Measurements from ENCODE around the gene RRAS2. TPM values are rescaled to one million over a fixed set of nuclear protein-coding genes. Genes with fewer than 3 reads are reported as not detected.

Gene RRAS2
- total and polyA plus RNA-seq, 2 of the 4 experiments (the other 2 are of a cell fraction) = 85.5 to 106 TPM

DNA sequence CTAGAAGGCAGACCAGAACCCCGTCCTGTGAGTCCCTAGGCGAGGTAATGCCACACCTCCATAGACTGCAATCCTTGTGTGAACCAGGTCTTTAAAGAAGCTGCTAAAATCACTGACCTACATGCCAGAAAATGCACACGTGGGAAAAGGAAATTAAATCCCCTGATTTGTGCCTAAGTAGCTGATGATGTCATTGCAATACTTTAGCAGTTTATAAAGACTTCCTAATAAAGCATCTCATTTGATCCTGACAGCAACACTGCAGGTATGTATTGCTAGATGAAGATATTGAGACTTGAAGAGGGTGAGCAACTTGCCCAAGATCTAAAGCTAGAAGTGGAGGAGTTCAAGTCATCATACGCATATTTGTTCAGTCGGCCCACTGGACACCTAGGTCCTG is 107.2 kb downstream of the RRAS2 start:
- dilution Hi-C loops (cut with HindIII; ENCODE audit: low sequenced_read_pairs, unreplicated experiment) = no loop called here
- no TSS peak for BruUV-seq (replicated peaks)

More for the DNA sequence above, 107.2 kb downstream of the RRAS2 start:
- no peaks in the 10 kb centered on the region for H3K9me1 ChIP-seq (ENCODE audit: insufficient read depth, low read length)
- H3K9me3 ChIP-seq (ENCODE audit: control insufficient read depth, insufficient read depth, low read length) = no peaks in the 10 kb centered on the region
- no peak overlapping the region for H2BK20ac ChIP-seq (ENCODE audit: low read depth, low read length)
- H4K8ac ChIP-seq (ENCODE audit: low read depth in 2 of 2, low read length in 2 of 2) = no peak overlapping the region
- H3K18ac ChIP-seq (ENCODE audit: low read depth, low read length) = no peak overlapping the region
- intact Hi-C loops (cut with micrococcal nuclease) = no loop called here
- no peak overlapping the region for H3K27ac ChIP-seq (ENCODE audit: insufficient read depth, low read length)
- H3K36me3 ChIP-seq (ENCODE audit: control insufficient read depth, insufficient read depth, low read length) = no peaks in the 10 kb centered on the region
- H2AK5ac ChIP-seq (ENCODE audit: low read depth, low read length) = no peak overlapping the region
- ChIA-PET CTCF (no interaction called here), POLR2A (ENCODE audit: unreplicated experiment) (no interaction called here)
- no peak overlapping the region for H3K9ac ChIP-seq (ENCODE audit: low read depth, low read length)
- 88% methylated on average over 4 of the region's 5 CpGs; no CpG with 5 or more reads in 1 of the 2 experiments for WGBS, 2 experiments (ENCODE audit: extremely low coverage in 2 of 2, insufficient read length in 1 of 2)
- H3K79me1 ChIP-seq (ENCODE audit: low read depth in 1 of 2, low read length in 2 of 2) = no peaks in the 10 kb centered on the region
- no peak overlapping the region for H2BK15ac ChIP-seq (ENCODE audit: low read depth, low read length)
- in situ Hi-C loops (cut with MboI; ENCODE audit: low sequenced_read_pairs) = loop anchor here (25.0 kb wide), 1 partner anchor 636 kb away; the partner anchor contains the start of gene CYP2R1
- H3K4me2 ChIP-seq (ENCODE audit: low read depth, low read length) = no peak overlapping the region
- no peak overlapping the region for H2AFZ ChIP-seq (replicated peaks; ENCODE audit: low read length, poor library complexity)
- no peak overlapping the region for H2BK120ac ChIP-seq (ENCODE audit: low read depth, low read length)
- no peak overlapping the region for H3K14ac ChIP-seq (replicated peaks; ENCODE audit: low read depth, low read length)
- H3K4ac ChIP-seq (ENCODE audit: low read depth, low read length) = no peak overlapping the region
- DNase-seq (no peak), ATAC-seq (ENCODE audit: low read depth) (no peak)
- peaks cover 2% of the 10 kb centered on the region; the same call in 1 of the 2 replicates for H3K4me1 ChIP-seq (ENCODE audit: control insufficient read depth, insufficient read depth, low read length)
- TF ChIP-seq MXI1 (IDR thresholded peaks at IDR 0.05; ENCODE audit: borderline replicate concordance, low read depth, low read length) = no peak
- no peak for TF ChIP-seq RCOR1 (IDR thresholded peaks at IDR 0.05; ENCODE audit: insufficient replicate concordance, low read length)
- TF ChIP-seq MAZ (IDR thresholded peaks at IDR 0.05; ENCODE audit: borderline replicate concordance, low read depth, low read length) = no peak
- no peak for TF ChIP-seq RFX5 (IDR thresholded peaks at IDR 0.05; ENCODE audit: low read depth, low read length)
- TF ChIP-seq USF2 (IDR thresholded peaks at IDR 0.05; ENCODE audit: low read depth, low read length) = no peak
- TF ChIP-seq SMC3 (IDR thresholded peaks at IDR 0.05; ENCODE audit: low read depth, low read length) = no peak
- TF ChIP-seq BHLHE40 (IDR thresholded peaks at IDR 0.05; ENCODE audit: low read depth, low read length) = no peak
- no peak for TF ChIP-seq CTCF (conservative IDR thresholded peaks at IDR 0.05; ENCODE audit: low read depth, low read length)
- no peak for TF ChIP-seq POLR2A (IDR thresholded peaks at IDR 0.05; ENCODE audit: low read depth, low read length)
- TF ChIP-seq FOS (IDR thresholded peaks at IDR 0.05; ENCODE audit: low read depth, low read length) = no peak
- TF ChIP-seq, protein P1, sequence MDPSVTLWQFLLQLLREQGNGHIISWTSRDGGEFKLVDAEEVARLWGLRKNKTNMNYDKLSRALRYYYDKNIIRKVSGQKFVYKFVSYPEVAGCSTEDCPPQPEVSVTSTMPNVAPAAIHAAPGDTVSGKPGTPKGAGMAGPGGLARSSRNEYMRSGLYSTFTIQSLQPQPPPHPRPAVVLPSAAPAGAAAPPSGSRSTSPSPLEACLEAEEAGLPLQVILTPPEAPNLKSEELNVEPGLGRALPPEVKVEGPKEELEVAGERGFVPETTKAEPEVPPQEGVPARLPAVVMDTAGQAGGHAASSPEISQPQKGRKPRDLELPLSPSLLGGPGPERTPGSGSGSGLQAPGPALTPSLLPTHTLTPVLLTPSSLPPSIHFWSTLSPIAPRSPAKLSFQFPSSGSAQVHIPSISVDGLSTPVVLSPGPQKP (IDR thresholded peaks at IDR 0.05; ENCODE audit: borderline replicate concordance, low read depth, low read length) = no peak
- no peak for TF ChIP-seq NFE2L2 (IDR thresholded peaks at IDR 0.05; ENCODE audit: low read depth, low read length)
- no peak for TF ChIP-seq MAFK (IDR thresholded peaks at IDR 0.05; ENCODE audit: low read depth, low read length)
- no peak overlapping the region for H2AK9ac ChIP-seq (replicated peaks; ENCODE audit: low read depth, low read length, poor library complexity)
- no peaks in the 10 kb centered on the region for H4K20me1 ChIP-seq (ENCODE audit: insufficient read depth, low read length)
- H3K27me3 ChIP-seq (ENCODE audit: control insufficient read depth, insufficient read depth, low read length) = peaks cover 45% of the 10 kb centered on the region
- no peak overlapping the region for H4K5ac ChIP-seq (ENCODE audit: low read depth, low read length)
- no peak overlapping the region for H3K23ac ChIP-seq (ENCODE audit: low read depth, low read length)
- H3K4me3 ChIP-seq (ENCODE audit: insufficient read depth, low read depth, low read length) = no peak overlapping the region
- no peak overlapping the region for H3K56ac ChIP-seq (ENCODE audit: extremely low read depth, insufficient read depth, low read length)
- H2BK5ac ChIP-seq (ENCODE audit: low read depth, low read length, poor library complexity, severe bottlenecking) = no peak overlapping the region
- H4K91ac ChIP-seq (ENCODE audit: insufficient read depth, low read depth, low read length) = no peak overlapping the region
